EH (cell line): Measurements from ENCODE around the gene SUSD1.

Source experiments
- DNase-seq: peaks from one replicate; pipeline ENCODE4 v3.0.0-alpha.2; 2015; ENCODE audit warnings: low read depth

The SUSD1 gene

GRCh38 chr9:112041199-112041535, 133.9 kb downstream of the SUSD1 start:
- no peak for DNase-seq

- DNase-seq = no peak
Measured at GRCh38 chr9:112038017-112038408, 137.1 kb downstream of the SUSD1 start.

GRCh38 chr9:112037281-112038016, 137.6 kb downstream of the SUSD1 start:
- peak; percentile 96 for DNase-seq

GRCh38 chr9:112035166-112035826, 139.8 kb downstream of the SUSD1 start:
- DNase-seq = no peak

GRCh38 chr9:112034216-112034611, 140.9 kb downstream of the SUSD1 start:
- DNase-seq = peak; percentile 70

- no peak for DNase-seq
Measured at GRCh38 chr9:112033237-112034215, 141.6 kb downstream of the SUSD1 start.

GRCh38 chr9:112032743-112033142, 142.4 kb downstream of the SUSD1 start:
- DNase-seq = peak; percentile 88

GRCh38 chr9:112032009-112032408, 143.1 kb downstream of the SUSD1 start:
- DNase-seq = no peak

- no peak for DNase-seq
Measured at GRCh38 chr9:112031400-112031799, 143.7 kb downstream of the SUSD1 start.

- peak; percentile 77 for DNase-seq
Measured at GRCh38 chr9:112029921-112030444, 145.1 kb downstream of the SUSD1 start.

GRCh38 chr9:112028242-112029221, 146.6 kb downstream of the SUSD1 start:
- peak; percentile 37 for DNase-seq

GRCh38 chr9:112025850-112026249, 149.2 kb downstream of the SUSD1 start:
- DNase-seq = no peak

- no peak for DNase-seq
Measured at GRCh38 chr9:112021742-112022141, 153.4 kb downstream of the SUSD1 start.

- peak; percentile 81 for DNase-seq
Measured at GRCh38 chr9:112020680-112021596, 154.2 kb downstream of the SUSD1 start.

- no peak for DNase-seq
Measured at GRCh38 chr9:112017878-112018277, 157.2 kb downstream of the SUSD1 start.

- no peak for DNase-seq
Measured at GRCh38 chr9:112015736-112016135, 159.4 kb downstream of the SUSD1 start.

GRCh38 chr9:112015149-112015548, 159.9 kb downstream of the SUSD1 start:
- no peak for DNase-seq

GRCh38 chr9:112013266-112013665, 161.8 kb downstream of the SUSD1 start:
- no peak for DNase-seq

GRCh38 chr9:112012026-112012902, 162.8 kb downstream of the SUSD1 start:
- peak; percentile 95 for DNase-seq
